HG02840 (cell line): ENCODE measurements around the gene BCAR3.

Experiments
- ATAC-seq: cut with Tn5 transposase; IDR thresholded peaks from one replicate; pipeline ENCODE4 v1.9.1; 2021; ENCODE audit warnings: mild to moderate bottlenecking, moderate library complexity, moderate number of reproducible peaks; ENCODE audit not compliant: unreplicated experiment, low FRiP score

Gene BCAR3

DNA sequence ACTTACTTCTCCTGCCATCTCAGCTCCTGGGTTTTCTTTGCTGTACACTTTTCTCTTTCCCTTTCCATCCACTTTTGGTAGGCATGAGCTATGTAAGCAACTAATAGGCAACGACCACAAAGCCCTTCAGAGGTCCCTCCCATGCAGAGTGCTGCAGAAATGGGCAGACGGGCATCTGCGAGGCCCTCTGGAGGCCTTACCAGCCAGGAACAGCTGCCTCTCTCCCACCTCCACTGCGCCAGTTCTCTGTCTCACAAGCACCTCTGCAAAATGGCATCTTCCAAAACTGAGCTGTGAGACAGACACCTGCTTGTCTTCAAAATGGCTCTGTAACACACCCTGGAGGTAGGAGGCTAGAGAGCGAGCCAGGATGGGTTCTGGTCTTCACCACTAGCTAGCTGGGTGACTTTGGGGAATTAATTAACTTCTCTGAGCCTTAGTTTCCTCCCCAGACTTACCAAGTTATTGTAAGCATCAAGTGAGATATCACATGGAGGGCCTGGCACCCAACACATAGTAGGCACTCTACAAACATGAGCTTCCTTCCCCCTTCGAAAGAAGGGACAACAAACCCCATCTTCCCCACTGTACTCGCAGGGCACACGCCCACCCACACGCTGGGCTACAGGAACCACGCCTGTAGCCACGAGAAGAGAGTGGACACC, 62.0 kb downstream of the BCAR3 start:
- ATAC-seq = no peak

- no peak for ATAC-seq
Observed at GRCh38 chr1:93617670-93618499, 63.8 kb downstream of the BCAR3 start.

DNA sequence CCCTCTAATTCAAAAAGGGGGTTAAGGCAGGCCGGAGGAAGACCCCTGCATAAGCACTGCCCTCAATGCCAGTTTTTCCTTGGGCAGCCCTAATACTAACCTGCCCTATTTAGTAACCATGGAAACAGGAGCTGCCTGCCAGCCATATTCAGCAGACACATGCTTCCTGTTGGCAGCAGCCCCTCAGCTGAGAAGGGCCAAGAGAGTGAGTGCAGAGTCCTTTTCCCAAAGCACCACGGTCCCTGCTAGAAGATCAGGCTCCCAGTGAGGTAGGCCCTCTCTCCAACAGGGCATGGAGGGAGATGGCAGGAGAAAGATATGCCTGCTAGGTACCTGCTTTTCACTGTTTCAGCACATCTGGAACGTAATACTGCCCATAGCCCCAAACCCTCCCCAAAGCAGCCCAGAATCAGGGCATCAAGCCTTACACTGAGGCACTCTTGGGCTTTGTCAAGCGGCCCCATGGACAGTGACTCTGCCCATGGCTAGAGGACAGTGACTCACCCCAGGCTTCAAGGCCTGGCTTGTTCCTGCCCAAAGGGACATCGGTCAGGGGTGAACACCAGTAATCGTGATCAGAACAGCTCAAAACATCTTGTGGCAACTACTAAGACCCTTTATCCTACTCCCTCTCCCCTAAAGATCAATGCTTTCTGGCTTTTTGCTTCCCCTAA, 64.5 kb downstream of the BCAR3 start:
- no peak for ATAC-seq

- no peak for ATAC-seq
Observed at GRCh38 chr1:93616221-93616995, 65.2 kb downstream of the BCAR3 start.

DNA sequence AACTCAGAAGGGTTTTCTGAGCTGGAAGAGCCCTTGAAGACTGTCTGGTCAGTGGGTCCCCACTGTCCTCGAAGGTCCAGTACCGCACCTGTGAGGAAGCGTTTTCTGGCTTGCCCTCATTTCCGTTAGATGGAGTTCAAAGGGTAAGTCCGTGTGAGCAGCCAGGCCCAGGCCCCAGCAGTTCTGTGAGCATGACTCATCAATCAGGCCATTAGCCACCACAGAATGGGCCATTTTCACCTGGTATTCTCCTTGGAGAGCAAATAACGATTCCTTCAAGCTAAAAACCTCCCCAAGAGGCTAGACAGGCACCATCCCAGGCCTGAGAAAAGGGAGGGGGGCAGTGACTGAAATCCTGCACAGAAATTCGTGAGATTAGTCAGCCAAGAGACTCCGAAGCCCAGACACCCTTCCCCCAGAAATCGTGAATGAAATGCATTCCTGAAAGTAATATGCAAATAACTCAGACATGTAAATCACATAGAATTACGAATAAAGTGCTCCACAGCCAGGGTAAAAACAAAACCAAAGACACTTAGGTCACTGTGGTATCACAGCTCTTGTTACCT, 66.0 kb downstream of the BCAR3 start:
- ATAC-seq = peak; percentile 64

- peak; percentile 28 for ATAC-seq
Observed at GRCh38 chr1:93614986-93615581, 66.6 kb downstream of the BCAR3 start.

DNA sequence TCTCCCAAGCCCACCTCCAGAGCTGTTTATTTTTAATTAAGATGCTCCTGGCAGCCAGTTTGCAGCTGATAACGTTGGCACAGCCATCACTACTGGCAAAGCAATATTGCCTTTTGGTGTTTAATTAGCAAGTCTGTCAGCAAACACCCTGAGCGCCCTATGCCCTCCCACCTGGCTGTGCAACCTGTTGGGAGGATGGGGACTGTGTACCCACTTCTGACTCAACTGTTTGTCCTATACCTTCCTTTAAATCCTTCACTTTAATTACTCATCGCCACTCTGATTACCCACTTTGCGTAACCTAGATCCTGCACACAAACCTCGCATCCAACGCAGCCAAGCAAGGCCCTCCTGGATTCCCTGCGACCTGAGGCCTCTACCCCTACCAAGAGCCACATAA, 67.1 kb downstream of the BCAR3 start:
- ATAC-seq = no peak

GRCh38 chr1:93613898-93614297, 67.7 kb downstream of the BCAR3 start:
- no peak for ATAC-seq

DNA sequence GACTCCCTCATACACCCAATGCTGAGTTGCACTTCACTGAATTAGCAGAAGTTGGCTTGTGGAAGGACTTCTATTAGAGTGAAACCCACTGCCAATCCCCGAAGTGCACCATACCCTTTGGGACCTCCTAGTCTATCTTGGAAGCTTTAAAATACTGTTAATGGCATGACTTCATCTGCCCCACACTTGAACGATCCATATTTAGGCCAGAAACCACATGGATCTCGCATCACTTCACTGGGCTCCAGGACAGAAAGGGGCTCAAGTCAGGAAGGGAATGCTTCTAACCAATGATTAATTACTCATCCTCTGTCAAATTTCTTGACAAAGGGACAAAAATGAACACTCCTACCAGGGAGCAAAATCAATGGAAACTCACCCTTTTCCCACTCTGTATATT, 69.1 kb downstream of the BCAR3 start:
- ATAC-seq = no peak

DNA sequence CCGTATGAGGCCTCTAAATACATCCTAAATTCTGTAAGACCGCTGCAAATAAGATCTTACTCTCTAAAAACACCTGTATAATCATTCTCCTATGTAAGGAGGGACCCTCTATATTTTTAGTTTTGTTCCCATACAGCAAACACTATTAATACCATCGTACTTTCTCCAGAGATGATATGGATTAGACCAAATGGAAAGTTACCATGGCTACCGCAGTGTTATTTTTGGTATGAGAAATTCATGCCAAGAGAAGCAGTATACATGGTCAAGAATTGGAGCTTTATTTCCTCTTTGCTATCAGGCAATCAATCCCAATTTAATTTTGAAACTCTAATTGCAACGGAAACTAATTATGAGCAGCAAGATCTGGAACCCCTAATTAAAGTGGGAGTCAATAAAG, 70.0 kb downstream of the BCAR3 start:
- ATAC-seq = no peak

DNA sequence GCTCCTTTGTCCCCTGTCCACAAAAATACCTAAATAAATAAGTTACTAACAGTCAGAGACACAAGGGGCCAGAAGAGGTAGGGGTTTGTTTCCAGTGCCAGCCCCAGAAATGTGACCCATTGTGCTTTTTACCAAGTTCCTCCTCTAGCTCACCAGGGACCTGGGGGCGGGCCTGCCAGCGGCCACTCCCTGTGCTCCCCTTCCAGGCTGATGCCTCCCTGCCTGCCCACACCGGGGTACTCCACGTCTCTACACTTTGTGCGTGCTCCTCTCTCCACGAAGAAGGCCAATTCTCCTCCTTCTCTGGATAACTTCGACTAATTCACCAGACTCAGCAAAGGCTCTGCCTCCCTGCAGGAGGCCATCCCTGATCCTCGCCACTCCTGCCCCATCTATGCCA, 72.1 kb downstream of the BCAR3 start:
- ATAC-seq = no peak

- peak; percentile 29 for ATAC-seq
Observed at GRCh38 chr1:93608187-93609109, 73.2 kb downstream of the BCAR3 start.

DNA sequence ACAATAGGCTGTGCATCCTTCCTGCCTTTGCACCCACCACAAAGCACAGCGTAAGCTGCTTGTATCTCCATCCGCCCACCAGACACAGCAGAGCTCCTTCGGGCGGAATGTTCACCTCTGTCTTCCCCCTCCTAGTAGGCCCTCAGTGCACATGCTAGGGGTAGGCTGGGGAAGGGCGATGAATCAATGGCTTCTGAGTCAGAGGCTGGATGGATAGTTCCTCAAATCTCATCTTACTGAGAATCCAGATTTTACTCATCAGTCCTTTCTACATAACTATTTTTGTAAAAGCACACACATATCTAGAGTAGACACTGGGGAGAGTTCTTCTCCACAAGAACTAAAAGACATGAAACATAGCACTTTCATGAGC, 73.8 kb downstream of the BCAR3 start:
- peak; percentile 96 for ATAC-seq

- ATAC-seq = no peak
Observed at GRCh38 chr1:93605812-93606512, 75.7 kb downstream of the BCAR3 start.

GRCh38 chr1:93605026-93605568, 76.5 kb downstream of the BCAR3 start:
- no peak for ATAC-seq

DNA sequence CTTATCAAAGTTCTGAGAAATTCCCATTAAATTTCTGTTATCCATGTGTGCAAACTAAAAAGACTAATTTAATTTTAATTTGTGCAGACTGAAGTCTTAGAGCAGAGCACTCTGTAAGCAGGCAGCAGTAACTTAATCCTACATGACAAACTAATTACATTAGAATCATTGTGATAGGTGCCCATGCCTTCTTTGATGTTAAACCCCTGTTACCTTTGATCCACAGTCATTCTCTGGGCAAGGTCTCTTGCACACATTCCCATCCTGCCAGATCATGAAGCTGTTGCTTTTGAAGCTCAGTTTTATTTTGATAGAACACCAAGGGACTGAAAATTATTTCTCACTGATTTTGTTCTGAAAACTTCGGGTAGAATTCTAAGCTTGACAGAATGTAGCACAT, 77.2 kb downstream of the BCAR3 start:
- ATAC-seq = no peak

DNA sequence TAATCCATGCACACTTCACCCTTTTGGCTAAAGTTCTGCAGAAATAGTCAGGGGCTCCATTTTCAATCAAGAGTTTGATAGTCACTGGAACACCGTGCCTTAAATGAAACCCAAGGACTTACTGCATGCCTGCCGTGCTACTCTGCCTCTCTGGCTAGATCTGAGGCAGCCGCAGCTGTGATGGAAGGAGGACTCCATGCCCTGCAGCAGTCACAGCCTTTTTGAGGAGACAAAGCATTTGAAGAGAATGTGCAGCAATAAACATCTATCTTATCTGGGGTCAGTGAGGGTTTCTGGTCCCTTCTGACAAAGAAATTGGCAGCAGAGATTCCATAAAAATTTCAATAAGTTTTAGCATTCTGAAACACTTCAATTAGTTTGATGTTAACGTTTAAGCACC, 78.0 kb downstream of the BCAR3 start:
- no peak for ATAC-seq

GRCh38 chr1:93603106-93603505, 78.5 kb downstream of the BCAR3 start:
- no peak for ATAC-seq
